NOMO-1 treated with DMSO at 0.1 percent for 48 hours (cell line): ENCODE data around the gene PDE2A.
A peak's percentile ranks its signal among the peaks of the same experiment; 100 is the strongest.

Source experiments
- DNase-seq: peaks from one replicate; lab custom pipeline; 2025; ENCODE audit not compliant: unreplicated experiment; lab: John Stamatoyannopoulos, UW

The PDE2A gene

GRCh38 chr11:72661486-72661885 lies 12.7 kb downstream of the PDE2A start:
- no peak for DNase-seq

GRCh38 chr11:72658989-72659640 lies 15.1 kb downstream of the PDE2A start:
- DNase-seq = no peak

GRCh38 chr11:72657411-72658100 lies 16.7 kb downstream of the PDE2A start:
- DNase-seq = no peak

GRCh38 chr11:72655896-72656464 lies 18.2 kb downstream of the PDE2A start:
- no peak for DNase-seq

- DNase-seq = no peak
Observed at GRCh38 chr11:72655014-72655413, 19.2 kb downstream of the PDE2A start.

GRCh38 chr11:72653649-72654048 lies 20.6 kb downstream of the PDE2A start:
- DNase-seq = no peak

- no peak for DNase-seq
Observed at GRCh38 chr11:72652873-72653630, 21.2 kb downstream of the PDE2A start.

- no peak for DNase-seq
Observed at GRCh38 chr11:72652133-72652532, 22.1 kb downstream of the PDE2A start.

- DNase-seq = no peak
Observed at GRCh38 chr11:72649215-72649976, 24.8 kb downstream of the PDE2A start.

GRCh38 chr11:72648384-72649136 lies 25.7 kb downstream of the PDE2A start:
- no peak for DNase-seq

GRCh38 chr11:72647882-72648281 lies 26.3 kb downstream of the PDE2A start:
- no peak for DNase-seq

GRCh38 chr11:72646472-72646871 lies 27.8 kb downstream of the PDE2A start:
- DNase-seq = no peak

- DNase-seq = no peak
Observed at GRCh38 chr11:72646024-72646423, 28.2 kb downstream of the PDE2A start.

- DNase-seq = no peak
Observed at GRCh38 chr11:72643547-72643946, 30.7 kb downstream of the PDE2A start.

GRCh38 chr11:72642884-72643522 lies 31.2 kb downstream of the PDE2A start:
- DNase-seq = peak; percentile 32

GRCh38 chr11:72642043-72642883 lies 32.0 kb downstream of the PDE2A start:
- DNase-seq = no peak

- no peak for DNase-seq
Observed at GRCh38 chr11:72641522-72642042, 32.6 kb downstream of the PDE2A start.

- DNase-seq = no peak
Observed at GRCh38 chr11:72639502-72640375, 34.5 kb downstream of the PDE2A start.
